ENCODE results near the gene PRR33. TPM values are rescaled to one million over a fixed set of nuclear protein-coding genes. Genes with fewer than 3 reads are reported as not detected.

PRR33 gene
- total RNA-seq, 1 experiment from 2014 or later: not detected

GRCh38 chr11:1920909-1921573, 29.3 kb upstream of the PRR33 start (continued):
- TF ChIP-seq CTCF (IDR thresholded peaks at IDR 0.05 in 2 of 3, conservative IDR thresholded peaks at IDR 0.05 in 1 of 3; ENCODE audit: borderline replicate concordance in 1 of 3, insufficient read depth in 1 of 3, low read depth in 2 of 3, low read length in 2 of 3): no peak
- TF ChIP-seq RAD21 (IDR thresholded peaks at IDR 0.05; ENCODE audit: low read depth): no peak
- TF ChIP-seq SRF (IDR thresholded peaks at IDR 0.05; ENCODE audit: low read depth): no peak
- no peak for TF ChIP-seq ZNF274 (IDR thresholded peaks at IDR 0.05; ENCODE audit: low read depth, low read length)
- no peak for TF ChIP-seq POLR2AphosphoS5 (IDR thresholded peaks at IDR 0.05; ENCODE audit: low read depth, low read length)
- TF ChIP-seq, protein P1, sequence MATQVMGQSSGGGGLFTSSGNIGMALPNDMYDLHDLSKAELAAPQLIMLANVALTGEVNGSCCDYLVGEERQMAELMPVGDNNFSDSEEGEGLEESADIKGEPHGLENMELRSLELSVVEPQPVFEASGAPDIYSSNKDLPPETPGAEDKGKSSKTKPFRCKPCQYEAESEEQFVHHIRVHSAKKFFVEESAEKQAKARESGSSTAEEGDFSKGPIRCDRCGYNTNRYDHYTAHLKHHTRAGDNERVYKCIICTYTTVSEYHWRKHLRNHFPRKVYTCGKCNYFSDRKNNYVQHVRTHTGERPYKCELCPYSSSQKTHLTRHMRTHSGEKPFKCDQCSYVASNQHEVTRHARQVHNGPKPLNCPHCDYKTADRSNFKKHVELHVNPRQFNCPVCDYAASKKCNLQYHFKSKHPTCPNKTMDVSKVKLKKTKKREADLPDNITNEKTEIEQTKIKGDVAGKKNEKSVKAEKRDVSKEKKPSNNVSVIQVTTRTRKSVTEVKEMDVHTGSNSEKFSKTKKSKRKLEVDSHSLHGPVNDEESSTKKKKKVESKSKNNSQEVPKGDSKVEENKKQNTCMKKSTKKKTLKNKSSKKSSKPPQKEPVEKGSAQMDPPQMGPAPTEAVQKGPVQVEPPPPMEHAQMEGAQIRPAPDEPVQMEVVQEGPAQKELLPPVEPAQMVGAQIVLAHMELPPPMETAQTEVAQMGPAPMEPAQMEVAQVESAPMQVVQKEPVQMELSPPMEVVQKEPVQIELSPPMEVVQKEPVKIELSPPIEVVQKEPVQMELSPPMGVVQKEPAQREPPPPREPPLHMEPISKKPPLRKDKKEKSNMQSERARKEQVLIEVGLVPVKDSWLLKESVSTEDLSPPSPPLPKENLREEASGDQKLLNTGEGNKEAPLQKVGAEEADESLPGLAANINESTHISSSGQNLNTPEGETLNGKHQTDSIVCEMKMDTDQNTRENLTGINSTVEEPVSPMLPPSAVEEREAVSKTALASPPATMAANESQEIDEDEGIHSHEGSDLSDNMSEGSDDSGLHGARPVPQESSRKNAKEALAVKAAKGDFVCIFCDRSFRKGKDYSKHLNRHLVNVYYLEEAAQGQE (IDR thresholded peaks at IDR 0.05; ENCODE audit: low read depth): no peak
- no peak for TF ChIP-seq POLR2A (IDR thresholded peaks at IDR 0.05; ENCODE audit: borderline replicate concordance, extremely low read depth, insufficient read depth, insufficient read length)
